HG03342 (cell line): Measurements from ENCODE around the gene GRIN3A.
A peak's percentile ranks its signal among the peaks of the same experiment; 100 is the strongest.
"Not testable (repeated sequence)": the region's sequence is repeated elsewhere in the genome, so short reads cannot be mapped to it uniquely, and the experiment has no call there.

Experiments used
- ATAC-seq: cut with Tn5 transposase; IDR thresholded peaks from one replicate; pipeline ENCODE4 v1.9.1; 2021; ENCODE audit warnings: mild to moderate bottlenecking, moderate library complexity; ENCODE audit not compliant: unreplicated experiment

The GRIN3A gene

DNA sequence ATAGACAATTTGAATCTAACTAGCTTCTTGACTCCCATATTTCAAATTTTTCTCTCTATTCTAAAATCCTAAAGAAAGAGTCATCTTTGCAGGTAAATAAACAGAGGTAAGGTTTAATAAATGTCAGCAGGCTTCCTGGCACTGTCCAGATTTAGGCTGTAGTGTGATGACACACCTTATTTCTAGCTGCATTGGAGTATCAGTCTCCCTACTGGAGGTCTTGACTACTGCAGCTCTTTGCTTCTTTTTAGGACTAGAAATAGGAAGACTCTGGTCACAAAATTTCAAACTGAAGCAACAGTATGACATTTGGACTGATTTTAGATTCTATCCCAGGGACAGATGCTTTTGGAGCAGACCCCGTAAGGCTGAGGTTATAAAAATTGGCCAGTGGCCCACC is 103.0 kb downstream of the GRIN3A start:
- ATAC-seq = no peak

DNA sequence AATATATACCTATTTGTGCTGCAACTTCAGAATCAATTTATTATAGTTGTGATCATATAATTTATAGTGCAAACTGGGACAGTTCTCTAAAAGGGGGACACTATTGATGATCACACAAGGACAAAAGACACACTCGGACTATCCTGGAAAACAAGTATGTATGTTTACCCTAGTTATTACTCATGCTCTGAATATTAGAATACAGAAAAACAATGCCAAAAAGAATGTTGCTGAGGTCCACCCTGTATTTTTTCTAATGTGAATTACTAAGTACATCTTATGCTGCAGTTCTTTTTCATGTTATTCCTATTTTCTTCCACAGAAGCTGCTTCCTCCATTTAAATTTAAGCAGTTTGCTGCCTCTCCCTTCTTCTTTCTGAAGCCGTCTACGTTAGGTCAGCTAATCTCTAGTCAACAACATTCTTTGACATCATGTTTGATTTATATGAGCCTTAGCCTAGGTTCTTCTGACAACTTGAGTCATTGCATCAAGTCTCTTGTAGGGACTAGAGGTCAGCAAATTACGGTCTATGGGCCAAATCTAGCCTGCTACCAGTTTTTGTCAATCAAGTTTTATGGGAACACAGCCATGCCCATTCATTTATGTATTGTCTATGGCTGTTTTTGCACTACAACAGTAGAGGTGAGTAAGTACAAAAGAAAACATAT is 103.6 kb downstream of the GRIN3A start:
- ATAC-seq = no peak

DNA sequence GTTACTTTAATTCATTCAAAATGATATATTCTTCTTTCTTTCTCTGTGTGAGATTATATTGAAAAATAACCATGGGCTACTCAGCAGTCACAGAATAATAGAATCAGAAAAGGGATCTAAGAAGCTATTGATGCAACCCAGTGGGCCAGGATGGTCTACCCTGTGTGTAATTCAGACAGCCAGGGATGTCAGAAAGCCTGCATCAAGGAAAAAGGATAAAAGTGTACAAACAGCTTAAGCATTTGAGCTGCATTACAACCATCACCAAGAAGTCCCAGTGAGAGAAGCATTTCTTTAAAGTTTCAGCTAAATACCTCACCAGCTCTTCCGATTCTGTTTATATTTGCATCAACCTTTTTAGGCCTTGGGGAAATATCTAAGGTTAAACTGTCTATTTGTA is 105.8 kb downstream of the GRIN3A start:
- ATAC-seq = no peak

DNA sequence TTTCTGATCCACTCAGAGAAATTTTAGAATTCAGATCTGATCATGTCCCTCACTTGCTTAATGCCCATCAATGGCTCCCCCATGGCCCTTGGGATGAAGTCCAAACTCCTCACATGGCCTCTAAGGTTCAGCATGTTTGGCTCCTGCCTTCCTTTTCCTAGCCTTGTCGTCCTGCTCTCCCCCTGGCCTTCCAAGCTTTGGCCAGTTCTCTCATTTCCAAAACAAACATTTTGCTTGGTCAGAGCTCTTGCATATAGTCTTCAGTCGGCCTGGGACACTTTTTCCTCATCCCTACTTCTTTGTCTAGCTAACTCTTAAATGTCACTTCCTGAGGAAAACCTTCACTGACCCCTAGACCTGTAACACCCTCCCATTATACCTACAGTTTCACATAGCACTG is 106.6 kb downstream of the GRIN3A start:
- ATAC-seq = no peak

DNA sequence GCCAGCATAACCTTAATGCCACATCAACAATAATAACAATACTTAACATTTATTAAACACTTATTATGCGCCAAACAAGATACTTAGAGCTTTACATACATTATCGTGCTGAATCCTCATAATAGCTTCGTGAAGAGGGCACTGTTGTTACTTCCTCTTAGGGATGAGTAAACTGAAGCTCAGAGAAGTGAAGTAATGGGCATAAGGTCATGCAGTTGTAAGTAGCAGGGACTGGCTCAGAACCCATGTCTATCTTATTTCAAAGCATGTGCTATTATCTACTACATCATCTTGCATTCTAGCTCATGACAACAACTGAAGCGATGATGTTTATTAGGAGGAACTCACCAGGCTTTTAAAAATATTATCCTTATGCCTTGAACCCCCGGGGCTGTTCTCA is 108.8 kb downstream of the GRIN3A start:
- no peak for ATAC-seq

DNA sequence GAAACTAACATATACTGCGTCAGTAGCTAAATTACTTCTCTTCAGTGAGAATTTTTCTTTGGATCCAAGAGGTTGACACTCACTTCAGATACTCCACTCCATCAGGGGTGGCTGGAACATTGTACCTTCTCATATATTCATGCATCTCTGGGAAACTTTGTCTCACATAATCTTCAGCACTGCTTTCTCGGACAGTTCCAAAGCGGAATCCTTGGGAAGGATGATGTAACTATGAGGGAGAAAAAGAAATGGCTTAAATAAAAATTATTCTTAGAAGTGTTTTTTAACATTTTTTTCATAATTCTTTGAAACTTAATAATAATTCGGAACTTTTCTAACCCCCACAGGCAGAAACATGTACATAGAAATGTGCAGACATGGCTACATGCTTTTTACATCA is 110.3 kb downstream of the GRIN3A start:
- ATAC-seq = no peak

DNA sequence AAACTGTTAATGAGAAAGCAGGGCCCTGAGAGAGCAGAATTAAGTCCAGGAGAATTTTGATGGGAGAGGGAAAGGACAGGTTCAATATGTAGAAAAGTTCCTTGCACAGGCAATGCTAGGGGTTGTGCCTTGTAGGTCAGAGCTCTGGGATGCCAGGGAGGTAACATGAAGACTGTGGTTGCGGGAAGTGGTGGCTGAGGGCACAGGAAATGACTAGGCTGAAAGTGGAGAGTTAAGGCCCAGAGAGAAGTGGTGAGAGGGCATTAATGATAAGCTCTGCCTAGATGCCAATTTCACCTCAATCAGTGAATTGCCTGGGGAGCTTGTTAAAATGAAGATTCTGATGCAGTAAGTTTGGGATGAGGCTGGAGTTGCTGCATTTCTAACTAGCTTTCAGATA is 112.2 kb downstream of the GRIN3A start:
- no peak for ATAC-seq

DNA sequence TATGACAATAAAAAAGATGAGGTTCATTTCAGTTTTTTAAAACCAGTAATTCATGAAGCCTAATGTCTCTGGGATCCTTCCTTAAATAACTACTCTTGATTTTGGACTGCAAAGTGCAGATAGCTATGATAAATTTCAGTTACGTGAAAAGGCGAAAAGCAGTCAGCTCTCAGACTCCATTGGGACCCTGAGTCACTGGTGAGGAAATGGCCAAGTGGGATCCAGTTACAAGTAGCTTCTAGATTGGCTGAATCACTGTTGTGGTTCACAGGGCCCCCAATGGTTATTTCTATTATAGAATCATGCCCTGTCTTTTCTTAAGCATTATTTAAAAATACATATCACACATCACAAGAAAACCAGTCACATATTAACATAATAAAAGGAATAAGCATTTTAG is 112.6 kb downstream of the GRIN3A start:
- ATAC-seq = no peak

DNA sequence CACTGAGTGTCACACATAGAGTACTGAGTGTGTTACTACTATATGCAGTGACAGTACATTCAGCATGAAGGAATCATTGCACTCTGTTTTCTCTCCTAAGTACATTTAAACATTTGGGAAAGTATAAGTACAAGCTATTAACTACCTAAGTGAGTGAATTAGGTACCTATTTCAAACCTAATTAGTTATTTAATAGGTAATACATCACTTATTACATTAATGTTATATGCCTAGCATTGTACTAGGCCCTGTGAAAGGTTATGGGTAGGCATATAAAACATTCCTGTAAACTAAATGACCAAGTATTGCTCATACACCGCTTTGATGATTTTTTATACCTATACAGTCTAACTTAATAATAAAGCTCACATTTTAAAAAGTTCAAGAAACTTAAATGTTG is 118.0 kb downstream of the GRIN3A start:
- no peak for ATAC-seq

DNA sequence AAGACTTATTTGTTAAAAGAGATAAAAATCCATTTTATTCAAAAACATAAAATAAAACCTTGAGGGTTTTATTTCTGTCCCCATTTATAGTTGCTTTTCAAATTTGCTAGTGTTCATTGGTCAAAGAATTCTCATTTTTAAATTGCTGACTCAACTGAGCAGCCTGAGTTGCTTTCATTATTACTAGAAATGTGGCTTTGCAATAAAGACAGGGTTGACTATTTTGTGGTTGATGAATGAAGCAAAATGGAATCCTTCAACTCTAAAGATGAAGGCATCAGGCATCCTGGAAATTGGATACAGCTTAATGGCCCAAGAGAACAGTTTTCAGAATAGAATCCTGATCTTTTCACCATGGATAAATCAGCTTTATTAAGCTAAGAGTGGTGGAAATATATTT is 119.7 kb downstream of the GRIN3A start:
- peak; percentile 79 for ATAC-seq

DNA sequence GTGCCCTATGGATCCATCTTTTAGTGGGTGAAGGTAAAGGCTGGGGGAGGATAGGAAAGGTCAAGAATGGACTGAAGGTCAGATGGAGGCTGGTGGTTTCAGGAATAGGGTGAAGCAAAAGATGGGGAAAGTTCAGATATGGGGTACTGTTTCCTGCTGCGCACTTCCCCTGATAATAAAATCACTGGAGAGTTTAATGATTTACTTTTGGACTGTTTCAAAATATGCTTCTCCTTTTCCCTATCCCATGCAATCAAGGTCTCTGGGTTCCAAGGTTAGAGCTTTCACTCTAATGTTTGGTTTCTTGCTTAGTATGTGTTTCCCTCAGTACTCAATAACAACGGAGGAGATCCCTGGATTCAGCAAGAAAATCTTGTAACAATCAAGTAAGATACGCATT is 132.9 kb downstream of the GRIN3A start:
- ATAC-seq = no peak

DNA sequence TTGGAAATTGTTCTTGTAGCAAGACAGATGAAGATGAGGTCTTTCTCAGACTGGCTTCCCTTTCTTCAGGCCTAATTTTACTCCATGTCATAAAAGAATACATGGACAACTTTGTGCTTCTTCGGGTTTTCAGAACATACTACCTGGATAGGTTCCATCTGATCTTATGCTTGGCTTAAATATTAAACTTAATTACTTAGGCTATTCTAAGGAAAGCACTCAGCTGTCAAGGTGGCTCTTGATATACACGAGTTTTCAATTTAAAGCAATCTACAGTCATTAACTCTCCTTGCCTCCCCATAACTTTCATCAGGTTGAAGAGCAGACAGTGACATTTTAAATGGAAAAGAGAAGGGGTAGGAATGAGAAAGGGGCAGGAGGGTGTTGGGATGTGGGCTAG is 134.2 kb downstream of the GRIN3A start:
- no peak for ATAC-seq

DNA sequence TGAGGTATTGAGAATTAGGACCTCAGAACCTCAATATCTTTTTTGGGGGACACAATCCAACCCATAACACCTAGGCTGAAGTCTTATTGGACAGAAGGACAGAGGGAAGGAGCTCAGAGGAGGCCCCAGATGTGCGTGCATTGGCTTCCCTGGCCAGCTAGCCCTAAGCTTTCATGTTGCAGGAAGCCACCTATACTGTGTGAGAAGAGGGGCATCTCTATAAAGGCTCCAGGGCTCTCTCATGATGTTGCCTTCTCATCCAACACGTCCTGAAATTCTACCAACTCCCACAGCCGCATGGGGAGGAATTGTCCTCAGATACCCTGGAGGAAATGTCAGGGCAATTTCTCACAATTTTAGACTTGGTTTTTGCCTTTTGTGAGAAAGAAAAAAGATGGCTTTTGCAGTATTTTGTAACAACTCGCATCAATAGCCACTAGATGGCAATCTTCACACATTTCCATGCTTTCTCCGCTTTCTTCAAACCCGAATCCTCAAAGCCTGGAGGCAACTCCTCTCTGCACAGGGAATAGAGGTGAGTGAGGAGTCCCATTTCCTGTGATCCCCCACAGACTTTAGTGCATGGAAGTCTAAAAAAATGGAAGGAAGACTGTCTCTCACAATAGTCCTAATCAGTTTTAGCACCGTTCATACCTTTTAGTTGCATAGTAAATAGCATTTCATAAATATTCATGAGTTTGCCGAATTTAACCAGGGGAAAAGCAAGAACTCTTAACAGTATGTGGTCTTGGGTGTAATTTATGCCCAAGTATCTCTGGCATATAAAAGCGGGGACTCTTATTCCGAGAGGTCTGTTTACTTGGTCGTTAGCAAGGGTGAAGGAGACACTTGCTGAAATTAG is 136.3 kb downstream of the GRIN3A start:
- ATAC-seq = peak; percentile 47

DNA sequence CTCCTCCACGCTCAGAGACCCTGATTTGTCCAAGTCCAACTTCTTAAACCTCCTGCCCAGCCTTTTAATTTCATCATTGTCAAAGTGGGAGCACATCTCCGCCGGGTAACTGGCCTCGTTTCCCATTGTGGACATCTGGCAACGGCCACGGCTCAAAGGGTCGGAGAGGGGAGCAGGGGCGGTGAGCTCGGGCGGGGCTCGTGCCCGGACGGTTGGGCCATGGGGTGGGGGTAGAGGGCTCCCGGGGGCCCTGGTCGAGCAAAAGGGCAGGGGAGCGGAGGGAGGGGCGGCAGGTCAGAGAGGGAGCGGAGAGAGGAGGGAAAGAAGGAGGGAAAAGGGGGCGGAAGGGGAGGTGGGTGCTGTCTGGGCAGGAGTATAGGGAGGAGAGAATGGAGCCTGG is 143.7 kb downstream of the GRIN3A start, which contains the start of gene PPP3R2:
PPP3R2 (minus strand) TSS at position 174 of the 400 bp plus-strand sequence; CDS start at position 126, 48 bp downstream.
- ATAC-seq = no peak

DNA sequence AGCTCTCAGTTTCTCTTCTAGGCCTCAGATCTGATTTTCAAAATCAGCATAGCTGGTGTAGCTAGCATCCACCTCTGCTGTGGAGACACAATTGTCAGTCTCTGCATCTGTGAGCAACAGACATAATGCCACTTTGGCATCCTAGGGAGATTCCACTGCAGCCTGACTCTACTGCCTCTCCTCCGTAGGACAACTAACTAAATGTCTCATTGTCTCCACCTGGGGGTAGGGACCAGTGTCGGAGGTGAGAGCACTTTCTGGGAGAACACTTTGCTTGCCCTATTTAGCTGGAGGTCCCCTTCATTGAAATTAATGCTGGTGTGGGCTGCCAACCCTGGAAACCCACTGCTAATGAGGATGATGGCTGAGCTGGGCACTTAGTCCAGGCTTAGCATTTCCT is 145.1 kb downstream of the GRIN3A start:
- no peak for ATAC-seq

DNA sequence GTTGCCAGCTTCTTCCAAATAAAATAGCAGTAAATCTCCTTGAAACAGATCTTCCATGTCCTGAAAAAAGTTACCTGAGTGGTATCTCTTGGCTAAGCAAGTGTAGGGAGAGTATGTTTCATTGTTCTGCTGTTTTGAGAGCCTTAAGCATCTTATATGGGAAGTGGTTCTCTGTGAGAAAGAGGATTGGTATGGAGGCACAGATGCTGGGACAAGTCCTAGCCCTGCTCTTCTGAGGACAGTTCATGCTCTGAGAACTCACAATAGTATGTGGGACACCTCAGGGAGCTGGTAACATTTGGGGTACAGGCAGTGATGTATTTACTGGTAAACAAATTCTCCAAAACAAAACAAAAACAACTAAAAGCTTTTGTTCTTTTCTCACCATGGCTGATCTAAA is 145.7 kb downstream of the GRIN3A start:
- ATAC-seq = no peak

DNA sequence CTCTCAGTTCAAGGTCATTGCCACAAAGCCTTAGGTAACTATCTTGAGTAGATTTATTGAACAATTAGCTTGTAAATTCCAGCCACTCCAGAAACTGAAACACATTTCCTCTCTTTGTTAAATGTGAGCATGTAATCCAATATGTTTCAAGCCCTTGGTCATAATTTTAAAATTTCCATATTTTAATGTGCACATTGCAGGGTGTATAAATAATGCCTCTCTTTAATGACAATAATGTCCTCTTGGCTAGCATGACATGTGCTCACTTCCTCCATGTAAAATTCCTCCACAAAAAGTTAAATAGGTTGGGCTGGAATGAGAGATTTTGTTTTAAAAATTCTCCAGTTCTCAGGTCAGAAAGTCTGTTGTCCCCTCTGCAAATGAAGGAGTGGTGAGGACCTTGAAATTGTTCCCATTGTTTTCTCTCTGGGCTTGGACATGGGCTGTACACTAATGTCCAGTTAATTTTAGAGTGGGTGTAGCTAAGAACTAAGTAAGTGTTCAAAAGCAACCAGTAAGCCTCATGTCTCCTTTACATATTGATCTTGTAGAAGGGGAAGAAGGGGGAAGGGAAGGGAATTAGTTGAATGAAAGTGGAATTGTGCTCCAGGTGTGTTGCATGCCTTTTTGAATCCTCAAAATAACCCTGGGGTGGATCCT is 146.5 kb downstream of the GRIN3A start:
- no peak for ATAC-seq

DNA sequence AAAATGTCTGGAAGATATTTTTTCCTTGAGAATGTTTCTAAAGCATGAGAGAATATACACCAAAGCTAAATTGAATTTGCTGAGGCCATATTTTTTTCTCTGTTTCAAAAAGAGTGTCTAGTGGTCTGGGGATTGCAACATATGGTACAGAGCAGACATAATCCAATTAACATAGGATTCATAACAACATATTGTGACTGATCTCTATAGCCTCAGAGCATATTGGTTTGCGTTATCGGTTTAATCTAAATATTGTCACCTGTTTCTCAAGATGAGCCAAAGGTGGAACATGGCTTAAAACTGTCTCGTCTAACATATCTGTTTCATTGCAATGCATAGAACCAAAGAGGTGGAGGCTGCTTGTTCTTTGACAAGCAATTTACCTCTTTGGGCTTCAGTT is 147.5 kb downstream of the GRIN3A start:
- ATAC-seq = no peak

DNA sequence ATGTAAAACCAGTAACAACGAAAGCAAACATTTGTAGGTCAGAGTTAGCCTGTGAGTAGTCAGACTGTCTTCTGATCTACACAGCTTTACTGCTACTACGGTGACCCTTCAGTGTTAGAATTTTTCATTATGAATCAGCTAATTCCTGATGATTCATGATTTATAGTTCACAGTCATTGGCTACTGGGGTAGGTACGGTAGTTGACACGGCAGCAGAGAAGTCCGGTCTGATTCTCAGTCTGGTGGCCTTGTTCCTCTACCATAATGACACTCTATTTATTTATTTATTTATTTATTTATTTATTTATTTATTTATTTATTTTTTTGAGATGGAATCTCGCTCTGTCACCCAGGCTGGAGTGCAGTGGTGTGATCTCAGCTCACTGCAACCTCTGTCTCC is 148.4 kb downstream of the GRIN3A start:
- not testable (repeated sequence) for ATAC-seq

DNA sequence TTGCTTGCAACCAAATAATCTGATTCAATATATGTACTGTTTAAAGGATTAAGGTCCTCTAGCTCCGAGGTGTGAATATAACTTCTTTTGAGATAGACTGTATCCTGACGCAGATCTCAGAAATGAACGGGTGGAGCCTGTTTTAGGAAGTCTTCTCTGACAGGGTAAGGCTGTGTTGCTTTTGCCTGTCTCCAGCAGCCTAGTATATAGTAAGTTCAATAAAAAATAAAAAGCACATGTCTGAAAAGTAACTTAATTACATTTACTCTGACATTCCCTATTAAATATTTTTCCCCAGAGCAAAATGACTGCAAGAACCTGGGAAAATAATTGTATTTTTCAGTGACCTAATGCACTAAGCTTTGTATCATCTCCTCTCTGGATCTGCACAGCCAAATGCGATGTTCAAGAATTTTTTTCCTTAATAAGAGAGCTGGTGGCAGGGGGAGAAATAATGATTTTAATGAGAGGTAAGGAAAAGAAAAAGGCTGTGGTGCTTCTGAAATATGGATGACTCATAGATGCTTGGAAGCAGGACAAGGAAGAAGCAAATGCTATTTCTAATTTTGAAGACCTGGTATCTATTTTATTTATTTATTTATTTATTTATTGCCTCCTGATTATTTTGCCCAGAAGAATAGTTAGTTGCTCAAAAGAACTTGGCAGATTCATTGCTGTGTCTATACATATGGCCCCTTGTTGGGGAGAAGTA is 151.0 kb downstream of the GRIN3A start:
- no peak for ATAC-seq

DNA sequence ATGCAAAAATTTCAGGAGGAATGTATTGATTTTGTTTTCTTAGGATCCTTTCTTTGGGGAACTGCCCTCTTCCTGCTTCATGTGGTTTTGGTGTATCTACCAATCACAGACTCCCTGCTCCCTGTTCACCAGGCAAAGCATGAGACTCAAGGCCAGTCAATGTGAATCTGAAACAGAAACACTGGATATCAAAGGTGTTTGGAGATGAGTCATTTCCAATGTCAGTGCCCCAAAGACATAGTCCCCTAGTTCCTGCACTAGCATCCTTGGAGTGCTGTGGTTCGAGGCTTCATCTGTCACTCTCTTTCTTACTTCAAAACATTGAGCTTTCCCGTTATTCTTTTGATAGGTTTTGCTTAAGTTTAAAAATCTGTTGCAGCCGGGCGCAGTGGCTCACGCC is 151.8 kb downstream of the GRIN3A start:
- peak; percentile 96 for ATAC-seq
